NK-92 (cell line): ENCODE data around the gene BBS9.
"Not testable (repeated sequence)": the region's sequence is repeated elsewhere in the genome, so short reads cannot be mapped to it uniquely, and the experiment has no call there.

Experiments
- DNase-seq: peaks from one replicate; lab custom pipeline; 2025; ENCODE audit not compliant: unreplicated experiment; lab: John Stamatoyannopoulos, UW

The BBS9 gene

DNA sequence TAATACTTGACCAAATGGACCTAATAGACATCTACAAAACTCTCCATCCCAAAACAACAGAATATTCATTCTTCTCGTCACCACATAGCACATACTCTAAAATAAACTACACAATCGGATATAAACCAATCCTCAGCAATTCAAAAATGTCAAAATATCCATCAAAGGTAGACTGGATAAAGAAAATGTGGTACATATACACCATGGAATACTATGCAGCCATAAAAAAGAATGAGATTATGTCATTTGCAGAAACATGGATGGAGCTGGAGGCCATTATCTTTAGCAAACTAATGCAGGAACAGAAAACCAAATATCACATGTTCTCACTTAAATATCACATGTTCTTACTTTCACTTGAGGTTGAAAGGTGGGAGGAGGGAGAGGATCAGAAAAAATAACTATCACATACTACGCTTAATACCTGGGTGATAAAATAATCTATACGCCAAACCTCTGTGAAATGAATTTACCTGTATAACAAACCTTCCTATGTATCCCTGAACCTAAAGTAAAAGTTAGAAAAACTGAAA, 142.5 kb downstream of the BBS9 start:
- not testable (repeated sequence) for DNase-seq

DNA sequence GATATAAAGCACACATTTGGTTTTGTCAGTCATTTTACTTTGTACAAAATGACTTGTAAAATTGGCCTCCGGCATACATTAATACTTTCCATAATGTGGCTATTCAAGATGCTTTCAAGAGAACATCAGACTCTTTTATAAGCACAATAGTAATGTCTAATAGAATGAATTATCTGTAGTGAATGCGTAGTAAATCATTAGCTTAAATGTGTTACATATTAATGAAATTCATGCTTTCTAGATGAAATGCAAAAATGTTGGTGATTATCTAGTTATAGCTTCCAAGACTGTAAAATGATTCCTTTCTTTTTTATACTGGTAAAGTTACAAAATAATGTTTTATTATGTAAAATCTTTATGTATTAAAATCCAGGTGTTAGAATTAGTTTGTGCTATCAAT, 144.0 kb downstream of the BBS9 start:
- DNase-seq = no peak

DNA sequence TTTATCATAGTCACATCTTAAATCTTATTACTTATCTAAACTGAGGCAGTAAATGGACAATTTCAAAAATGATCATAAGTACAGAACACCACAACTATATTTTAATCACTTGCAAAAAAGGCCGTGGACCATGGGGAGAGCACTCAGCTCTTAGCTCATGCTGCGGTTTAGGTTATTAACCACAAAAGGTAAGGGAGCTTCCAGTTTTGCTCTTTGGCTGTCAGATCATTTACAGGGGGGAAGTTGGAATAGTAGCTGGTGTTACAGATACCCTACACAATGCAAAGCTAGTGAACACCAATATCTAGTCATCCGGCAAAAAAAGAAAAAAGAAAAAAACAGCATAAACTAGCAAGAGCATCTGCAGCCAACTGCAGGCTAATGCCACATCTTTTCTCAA, 147.0 kb downstream of the BBS9 start:
- no peak for DNase-seq

DNA sequence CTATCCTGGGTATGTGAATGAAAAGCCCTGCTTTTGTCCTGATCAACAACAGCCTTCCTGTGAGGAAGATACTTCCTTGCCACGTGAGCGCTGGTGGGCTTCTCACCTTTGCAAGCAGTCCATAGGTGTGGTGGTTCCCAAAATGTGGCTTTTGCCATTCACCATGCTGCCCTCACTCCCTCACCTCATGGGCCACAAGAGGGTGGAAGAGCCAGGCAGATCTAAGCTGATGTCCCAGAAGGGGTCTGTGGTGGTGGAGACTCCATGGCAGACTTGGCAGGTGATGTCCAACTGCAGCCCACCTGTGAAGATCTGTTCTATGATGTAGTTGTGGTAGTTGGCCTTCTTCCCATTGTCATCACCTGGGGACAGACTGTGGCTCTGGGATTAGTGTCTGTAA, 147.4 kb downstream of the BBS9 start:
- DNase-seq = no peak

DNA sequence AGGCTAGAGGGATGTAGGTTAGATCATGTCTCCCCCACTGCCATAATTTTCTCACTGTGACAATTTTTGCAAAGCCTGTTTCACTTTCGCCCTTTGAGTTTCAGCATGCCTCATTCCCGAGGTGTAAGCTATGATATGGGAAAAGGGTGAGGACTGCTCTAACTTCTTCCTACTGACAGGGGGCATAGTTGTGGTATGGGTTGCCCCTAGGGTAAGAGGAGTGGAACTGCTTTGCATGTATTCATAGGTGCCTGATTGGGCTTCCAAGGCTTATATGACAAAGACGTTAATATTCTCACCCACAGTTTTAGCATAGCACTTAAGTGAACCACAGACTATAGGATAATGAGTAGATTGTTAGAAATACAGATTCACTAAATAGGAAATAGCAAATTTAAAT, 148.7 kb downstream of the BBS9 start:
- DNase-seq = no peak

DNA sequence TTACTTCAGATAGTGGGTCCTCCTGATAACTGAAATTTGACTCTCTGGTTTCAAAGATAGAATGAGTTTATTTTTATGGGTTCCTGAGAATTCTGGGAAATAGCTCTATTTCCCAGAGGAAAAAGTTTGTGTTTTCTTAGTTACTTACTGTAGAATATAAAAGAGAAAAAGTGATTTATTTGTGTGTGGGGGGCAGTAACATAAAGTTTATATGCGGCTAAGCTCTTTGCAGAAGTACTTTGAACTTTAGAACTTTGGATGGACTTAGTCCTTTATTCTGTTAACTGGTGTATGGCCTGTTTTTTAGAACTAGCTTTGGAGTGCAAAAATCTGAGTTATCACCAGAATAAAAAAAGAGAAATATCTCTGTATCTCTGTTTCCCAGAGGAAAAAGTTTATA, 157.1 kb downstream of the BBS9 start:
- no peak for DNase-seq

DNA sequence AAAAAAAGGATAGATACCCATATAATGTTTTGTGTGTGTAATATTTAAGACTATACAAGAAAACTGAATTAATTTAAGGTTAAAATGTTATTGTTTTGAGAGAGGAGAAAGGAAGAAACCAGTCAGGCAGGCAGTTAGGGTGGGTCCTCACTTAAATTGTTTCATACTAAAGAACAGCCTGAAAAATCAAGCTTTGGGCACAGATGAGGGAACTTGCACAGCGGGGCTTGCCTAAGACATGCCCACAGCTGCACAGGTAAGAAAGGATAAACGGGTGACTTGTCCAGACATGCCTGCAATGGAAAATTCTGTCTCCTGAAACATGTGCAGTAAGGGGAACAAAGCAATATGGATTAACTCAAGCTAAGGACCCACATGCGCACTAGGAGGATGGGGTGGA, 158.4 kb downstream of the BBS9 start:
- DNase-seq = no peak

DNA sequence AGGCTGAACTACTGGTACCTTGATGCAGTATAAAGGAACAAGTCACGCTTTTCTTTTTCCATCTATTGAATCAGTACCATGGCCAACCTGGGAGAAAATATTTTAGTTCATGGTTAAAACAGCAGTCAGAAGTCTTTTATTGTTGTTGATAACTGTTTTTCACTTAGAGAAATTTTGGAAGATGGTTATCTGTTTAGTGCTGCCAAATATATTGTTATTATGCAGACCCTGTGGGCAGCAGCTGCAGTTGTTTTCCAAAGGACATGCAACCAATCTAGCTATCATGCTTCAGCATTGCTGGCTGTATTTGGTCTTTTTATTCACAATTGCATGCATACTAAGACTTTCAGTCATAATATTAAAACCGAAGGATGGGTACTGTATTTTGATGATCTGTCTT, 169.5 kb downstream of the BBS9 start:
- DNase-seq = no peak

DNA sequence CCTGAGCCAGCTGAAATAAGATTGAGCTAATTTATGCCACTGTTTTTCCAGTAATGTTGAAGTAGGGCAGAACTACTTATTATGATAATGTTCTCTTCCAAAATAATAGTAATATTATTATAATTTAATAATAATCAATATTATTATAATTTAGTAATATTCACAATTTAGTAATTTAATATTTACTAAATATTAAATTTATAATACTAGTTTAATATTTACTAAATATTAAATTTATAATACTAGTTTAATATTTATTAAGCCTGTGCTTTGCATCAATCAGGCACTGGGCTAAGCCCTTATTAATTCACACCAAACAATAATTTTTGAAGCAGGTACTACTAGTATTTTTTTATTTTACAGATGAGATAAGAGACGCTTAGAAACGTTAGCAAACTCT, 170.1 kb downstream of the BBS9 start:
- DNase-seq = no peak

DNA sequence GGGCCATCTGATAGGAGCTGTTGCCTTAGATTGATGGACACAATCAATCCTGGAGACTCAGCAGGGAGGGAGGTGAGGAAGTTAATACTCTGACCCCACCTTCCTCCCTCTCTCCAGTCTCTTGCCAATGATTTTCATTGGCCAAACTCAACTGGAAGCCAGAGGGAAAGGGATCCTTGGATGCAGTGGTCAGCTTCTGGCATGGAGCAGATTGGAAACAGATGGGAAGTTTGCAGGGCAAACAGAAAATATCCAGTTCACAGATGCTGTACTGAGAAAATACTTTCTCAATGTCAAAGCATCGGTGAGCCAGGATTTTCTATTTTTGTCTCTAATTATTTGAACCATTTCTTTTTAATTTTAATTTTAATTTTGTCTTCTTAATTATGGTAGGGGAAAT, 170.8 kb downstream of the BBS9 start:
- no peak for DNase-seq

DNA sequence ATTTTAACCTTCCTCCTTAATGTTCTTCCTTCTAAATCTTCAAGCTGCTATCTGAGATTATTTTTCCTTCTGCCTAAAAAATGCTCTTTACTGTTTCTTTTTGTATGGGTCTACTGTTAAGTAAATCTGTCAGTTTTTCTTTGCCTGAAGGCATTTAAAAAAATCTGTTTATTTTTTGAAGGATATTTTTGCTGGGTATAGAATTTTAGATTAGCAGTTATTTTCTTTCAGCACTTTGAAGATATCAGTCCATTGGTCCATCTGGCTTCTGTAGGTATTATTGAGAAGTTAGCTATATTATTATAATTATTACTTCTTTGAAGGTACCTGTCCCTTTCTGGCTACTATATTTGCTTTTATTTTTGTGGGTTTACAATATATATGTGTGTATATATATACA, 171.4 kb downstream of the BBS9 start:
- no peak for DNase-seq

DNA sequence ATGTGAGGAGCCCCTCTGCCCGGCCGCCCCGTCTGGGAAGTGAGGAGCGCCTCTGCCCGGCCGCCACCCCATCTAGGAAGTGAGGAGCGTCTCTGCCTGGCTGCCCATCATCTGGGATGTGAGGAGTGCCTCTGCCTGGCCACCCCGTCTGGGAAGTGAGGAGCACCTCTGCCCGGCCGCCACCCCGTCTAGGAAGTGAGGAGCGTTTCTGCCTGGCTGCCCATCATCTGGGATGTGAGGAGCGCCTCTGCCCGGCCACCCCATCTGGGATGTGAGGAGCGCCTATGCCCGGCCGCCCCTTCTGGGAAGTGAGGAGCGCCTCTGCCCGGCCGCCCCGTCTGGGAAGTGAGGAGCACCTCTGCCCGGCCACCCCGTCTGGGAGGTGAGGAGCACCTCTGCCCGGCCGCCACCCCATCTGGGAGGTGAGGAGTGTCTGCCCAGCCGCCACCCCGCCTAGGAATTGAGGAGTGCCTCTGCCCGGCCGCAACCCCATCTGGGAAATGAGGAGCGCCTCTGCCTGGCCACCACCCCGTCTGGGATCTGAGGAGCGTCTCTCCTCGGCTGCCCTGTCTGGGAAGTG, 174.7 kb downstream of the BBS9 start:
- DNase-seq = not testable (repeated sequence)

DNA sequence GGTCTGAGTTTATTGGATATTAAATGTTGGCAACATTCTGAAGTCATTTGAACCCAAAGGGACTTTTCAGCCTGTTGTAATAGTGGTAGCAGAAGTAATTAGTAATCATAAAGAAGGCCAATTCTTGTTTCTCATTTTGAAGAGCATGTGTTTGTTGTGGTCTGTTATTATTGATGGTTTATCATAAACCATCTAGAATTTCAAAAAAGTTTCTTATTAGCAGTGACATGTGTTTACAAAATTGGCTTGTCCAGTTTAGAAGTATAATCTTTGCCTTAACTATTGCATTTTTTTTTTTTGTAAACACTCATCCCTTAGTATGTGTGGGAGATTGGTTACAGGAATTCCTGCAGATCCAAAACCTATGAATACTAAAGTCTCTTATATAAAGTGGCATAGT, 177.8 kb downstream of the BBS9 start:
- DNase-seq = no peak

DNA sequence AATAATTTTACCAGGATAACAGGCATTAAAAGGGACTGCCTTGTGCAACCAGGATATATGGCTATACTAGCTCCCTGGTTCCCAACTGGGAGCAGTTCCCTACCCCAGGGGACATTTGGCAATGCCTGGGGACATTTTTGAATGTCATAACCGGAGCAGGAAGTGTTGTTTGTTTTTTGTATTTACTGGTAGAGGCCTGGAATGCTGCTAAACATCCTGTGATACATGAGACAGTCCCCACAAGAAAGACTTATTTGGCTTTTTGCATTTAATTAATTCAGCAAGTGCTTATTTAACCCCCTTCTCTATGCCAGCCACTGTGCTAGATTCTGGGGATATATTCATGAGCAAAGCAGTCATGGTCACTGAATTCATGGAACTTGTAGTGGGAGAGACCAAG, 181.2 kb downstream of the BBS9 start:
- no peak for DNase-seq

DNA sequence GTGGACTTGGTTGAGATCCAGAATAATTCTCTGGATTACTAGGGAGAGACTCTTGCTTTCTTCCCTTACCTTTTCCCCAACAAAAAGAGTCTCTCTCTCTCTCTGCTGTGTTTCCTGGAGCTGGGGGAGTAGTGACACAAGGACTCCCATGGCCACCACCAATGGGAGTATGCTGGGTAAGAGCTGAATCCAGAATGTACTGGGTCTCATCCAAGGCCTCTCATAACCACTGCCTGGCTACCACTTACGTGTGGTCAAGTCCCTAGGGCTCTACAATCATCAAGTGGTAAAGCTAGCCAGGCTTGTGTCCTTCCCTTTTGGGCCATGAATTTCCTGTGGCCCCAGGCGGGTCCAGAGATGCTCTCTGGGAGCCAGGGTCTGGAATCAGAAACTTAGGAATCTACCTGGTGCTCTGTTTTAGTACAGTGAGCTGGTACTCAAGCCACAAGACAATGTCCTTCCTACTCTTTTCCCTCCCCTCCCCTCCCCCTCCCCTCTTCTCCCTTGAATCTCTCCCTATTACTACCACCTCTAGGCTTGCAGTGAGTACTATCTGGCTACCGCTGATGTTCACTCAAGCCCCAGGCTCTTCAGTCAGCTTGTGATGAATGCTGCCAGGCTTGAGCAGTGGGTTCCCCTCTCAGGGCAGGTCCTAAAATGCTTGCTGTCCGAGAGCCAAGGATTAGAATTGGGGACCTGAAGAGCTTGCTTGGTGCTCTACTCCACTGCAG, 196.6 kb downstream of the BBS9 start:
- DNase-seq = no peak

DNA sequence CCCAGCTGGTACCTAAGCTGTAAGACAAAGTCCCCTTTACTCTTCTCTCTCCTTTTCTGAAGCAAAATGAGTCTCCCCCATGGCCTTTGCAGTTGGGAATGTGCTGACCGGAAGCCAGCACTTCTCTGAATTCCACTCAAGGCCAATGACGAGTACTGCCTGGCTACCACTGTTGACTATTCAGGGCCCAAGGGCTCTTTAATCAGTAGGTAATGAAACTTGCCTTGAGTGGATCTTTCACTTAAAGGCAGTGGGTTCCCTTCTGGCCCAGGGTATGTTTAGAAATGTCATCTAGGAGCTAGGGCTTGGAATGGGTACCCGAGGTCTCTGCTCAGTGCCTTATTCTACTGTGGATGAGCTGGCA, 197.1 kb downstream of the BBS9 start:
- no peak for DNase-seq

DNA sequence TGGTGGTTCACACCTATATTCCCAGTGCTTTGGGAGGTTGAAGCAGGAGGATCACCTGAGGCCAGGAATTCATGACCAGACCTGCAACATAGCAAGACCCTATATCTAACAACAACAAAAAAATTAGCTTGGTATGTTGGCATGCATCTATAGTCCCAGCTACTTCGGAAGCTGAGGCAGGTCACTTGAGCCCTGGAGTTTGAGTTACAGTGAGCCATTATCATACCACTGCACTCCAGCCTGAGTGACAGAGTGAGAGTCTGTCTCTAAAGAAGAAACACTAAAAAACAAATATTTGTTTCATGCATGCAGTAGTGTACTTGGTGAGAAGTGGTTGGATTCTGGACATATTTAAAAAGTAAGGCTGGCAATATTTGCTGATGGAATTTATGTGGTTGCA, 198.1 kb downstream of the BBS9 start:
- DNase-seq = no peak

DNA sequence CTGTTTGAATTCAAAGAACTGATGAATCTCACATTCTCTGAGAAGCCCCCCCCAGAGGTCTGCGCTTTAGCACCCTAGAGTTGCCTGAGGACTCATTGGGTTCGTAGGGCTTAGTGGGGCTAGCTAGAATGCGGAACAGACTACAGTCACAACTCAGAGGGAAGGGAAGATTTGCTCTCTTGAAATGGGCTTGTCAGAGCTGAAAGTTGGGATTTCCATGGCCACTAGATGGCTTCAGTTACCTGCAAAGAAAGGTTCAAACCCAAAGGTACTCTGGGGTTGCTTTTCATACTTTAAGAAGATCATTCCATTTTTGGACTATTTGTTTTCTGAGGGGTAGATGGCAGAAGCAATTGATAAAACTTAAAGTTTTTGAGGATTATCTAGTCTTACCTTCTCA, 205.0 kb downstream of the BBS9 start:
- no peak for DNase-seq

DNA sequence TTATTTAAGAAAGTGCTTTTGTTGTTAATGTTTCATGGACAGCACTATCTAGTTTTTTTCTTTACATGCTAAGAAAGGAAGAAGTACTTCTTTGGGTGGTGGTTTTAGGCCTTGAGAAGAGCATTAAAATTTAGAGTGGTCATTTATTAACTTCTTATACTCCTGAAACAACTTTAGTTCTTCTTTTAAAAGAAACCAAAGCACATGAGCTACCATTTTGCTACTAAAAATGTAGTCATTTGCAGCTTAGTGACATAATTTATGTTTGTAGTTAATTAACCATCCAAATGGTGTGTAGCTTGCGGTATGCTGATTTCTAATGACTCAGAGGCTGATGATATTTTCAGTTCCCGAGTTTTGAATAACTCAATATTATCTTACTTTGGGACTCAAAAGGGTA, 207.5 kb downstream of the BBS9 start:
- DNase-seq = no peak

DNA sequence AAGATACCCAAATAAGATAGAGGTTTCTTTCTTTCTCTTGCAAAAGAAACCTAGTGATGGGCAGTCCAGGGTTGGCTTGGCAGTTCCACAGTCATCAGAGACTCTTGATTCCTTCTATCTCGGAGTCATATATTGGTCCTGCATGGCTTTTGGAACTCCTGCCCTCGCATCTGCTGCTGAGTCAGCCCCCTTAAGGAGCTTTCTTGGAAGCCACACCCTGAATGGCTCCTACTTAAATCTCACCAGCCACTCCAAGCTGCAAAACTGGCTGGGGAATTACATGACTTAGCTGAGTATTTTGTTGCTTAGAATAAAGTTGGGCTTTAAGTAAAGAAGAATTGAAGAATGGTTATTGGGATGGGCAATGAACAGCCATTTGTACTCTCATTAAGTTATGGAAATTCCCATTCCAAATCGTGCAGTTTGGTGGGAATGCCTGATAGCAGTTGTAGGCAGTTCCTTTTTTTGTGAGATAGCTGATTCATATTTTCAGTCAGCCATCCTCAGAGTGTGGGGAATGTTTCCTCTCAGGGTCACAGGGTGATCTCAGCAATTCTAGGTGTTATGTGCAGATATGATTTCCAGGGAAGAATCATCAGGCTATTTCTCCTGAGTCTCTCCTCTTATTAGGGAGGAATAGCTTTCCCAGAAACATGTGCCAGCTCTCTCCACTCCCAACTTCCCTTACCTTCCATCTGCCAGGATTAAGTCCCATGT, 209.9 kb downstream of the BBS9 start:
- DNase-seq = no peak

DNA sequence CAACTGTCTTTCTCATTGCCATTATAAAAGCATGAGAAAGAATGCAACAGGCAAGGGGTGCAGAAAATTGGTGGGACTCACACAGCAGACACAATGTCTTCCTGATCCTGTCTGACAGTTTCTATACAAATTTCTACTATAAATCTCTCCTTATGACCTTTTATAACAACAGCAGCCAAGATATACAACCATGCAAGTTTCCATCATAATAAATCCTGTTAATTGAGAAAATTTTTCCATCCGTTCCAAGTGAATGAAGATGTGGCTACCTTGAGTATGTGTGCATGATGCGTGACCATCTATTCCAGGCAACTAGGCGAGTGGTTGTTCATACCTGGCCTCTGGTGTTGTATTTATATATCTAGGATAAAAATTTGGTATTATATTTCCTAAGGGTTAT, 216.7 kb downstream of the BBS9 start:
- DNase-seq = no peak

DNA sequence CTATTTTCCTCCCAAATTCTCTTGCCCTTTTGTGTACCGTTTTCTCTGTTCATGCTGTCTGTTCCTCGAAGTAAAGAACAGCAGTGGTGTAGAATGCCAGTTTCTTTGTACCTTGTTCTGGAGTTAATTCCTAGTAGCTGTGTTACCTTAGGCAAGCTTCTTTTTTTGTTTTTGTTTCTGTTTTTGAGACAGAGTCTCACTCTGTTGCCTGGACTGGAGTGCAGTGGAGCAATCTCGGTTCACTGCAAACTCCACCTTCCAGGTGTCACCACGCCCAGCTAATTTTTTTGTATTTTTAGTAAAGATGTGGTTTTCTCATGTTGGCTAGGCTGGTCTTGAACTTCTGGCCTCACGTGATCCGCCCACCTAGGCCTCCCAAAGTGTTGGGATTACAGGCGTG, 221.2 kb downstream of the BBS9 start:
- DNase-seq = no peak
